22Rv1 (cell line): ENCODE results near the gene KLHL29.

ENCODE experiments used
- ZFX ChIP-seq: fragments of 450-650 bp; IDR thresholded peaks from 2 replicates; pipeline ENCODE4 v1.6.1; 2017; ENCODE audit warnings: antibody characterized with exemption, borderline replicate concordance
- TF ChIP-seq, protein P1 (sequence below): fragments of 450-650 bp; IDR thresholded peaks from 2 replicates; pipeline ENCODE4 v1.5.1; 2017; ENCODE audit warnings: mild to moderate bottlenecking

- TF ChIP-seq, protein P1, sequence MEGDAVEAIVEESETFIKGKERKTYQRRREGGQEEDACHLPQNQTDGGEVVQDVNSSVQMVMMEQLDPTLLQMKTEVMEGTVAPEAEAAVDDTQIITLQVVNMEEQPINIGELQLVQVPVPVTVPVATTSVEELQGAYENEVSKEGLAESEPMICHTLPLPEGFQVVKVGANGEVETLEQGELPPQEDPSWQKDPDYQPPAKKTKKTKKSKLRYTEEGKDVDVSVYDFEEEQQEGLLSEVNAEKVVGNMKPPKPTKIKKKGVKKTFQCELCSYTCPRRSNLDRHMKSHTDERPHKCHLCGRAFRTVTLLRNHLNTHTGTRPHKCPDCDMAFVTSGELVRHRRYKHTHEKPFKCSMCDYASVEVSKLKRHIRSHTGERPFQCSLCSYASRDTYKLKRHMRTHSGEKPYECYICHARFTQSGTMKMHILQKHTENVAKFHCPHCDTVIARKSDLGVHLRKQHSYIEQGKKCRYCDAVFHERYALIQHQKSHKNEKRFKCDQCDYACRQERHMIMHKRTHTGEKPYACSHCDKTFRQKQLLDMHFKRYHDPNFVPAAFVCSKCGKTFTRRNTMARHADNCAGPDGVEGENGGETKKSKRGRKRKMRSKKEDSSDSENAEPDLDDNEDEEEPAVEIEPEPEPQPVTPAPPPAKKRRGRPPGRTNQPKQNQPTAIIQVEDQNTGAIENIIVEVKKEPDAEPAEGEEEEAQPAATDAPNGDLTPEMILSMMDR: no peak
- no peak for TF ChIP-seq ZFX
Measured at GRCh38 chr2:23686405-23687029, 301.5 kb downstream of the KLHL29 start.
